Measurements from ENCODE around the gene RRP15. TPM values are rescaled to one million over a fixed set of nuclear protein-coding genes. Genes with fewer than 3 reads are reported as not detected.

Gene RRP15
- total RNA-seq, 1 donor from 2014 or later = 15.8 TPM

- no peaks in the 10 kb centered on the region for H3F3A ChIP-seq (ENCODE audit: low read depth)
- H3K9ac ChIP-seq = no peak overlapping the region
- DNase-seq (ENCODE audit: low spot score) = no peak
- H3K9me3 ChIP-seq (ENCODE audit: low read depth) = no peaks in the 10 kb centered on the region
- Mint-ChIP-seq H3K4me1 (peaks cover 6% of the 10 kb centered on the region), H3K9me3 (peaks cover 2% of the 10 kb centered on the region), H3K36me3 (no peaks in the 10 kb centered on the region), H3K4me3 (no peak overlapping the region), H3K27me3 (ENCODE audit: insufficient read depth, low read depth) (peaks cover 2% of the 10 kb centered on the region), H3K27ac (no peak overlapping the region)
- no peaks in the 10 kb centered on the region for H3K4me1 ChIP-seq
- H2AFZ ChIP-seq (replicated peaks) = no peak overlapping the region
- no peaks in the 10 kb centered on the region for H3K36me3 ChIP-seq
- no peak overlapping the region for H3K4me3 ChIP-seq
- no peak overlapping the region for H3K4me2 ChIP-seq
- H3K27me3 ChIP-seq = no peaks in the 10 kb centered on the region
- no peaks in the 10 kb centered on the region for H4K20me1 ChIP-seq (ENCODE audit: low read depth)
- no peak for TF ChIP-seq EZH2 (IDR thresholded peaks at IDR 0.05)
- H3K27ac ChIP-seq = no peak overlapping the region
- no peaks in the 10 kb centered on the region for H3K79me2 ChIP-seq (ENCODE audit: low read depth)
Measured at GRCh38 chr1:218368686-218369085, 83.6 kb downstream of the RRP15 start.

GRCh38 chr1:218369688-218370511, 84.8 kb downstream of the RRP15 start:
- DNase-seq (ENCODE audit: low spot score) = no peak
- no peaks in the 10 kb centered on the region for H3K9me3 ChIP-seq (ENCODE audit: low read depth)
- no peak overlapping the region for H3K4me2 ChIP-seq
- no peaks in the 10 kb centered on the region for H3F3A ChIP-seq (ENCODE audit: low read depth)
- no peaks in the 10 kb centered on the region for H3K36me3 ChIP-seq
- H3K9me3 Mint-ChIP-seq = peaks cover 2% of the 10 kb centered on the region
- no peaks in the 10 kb centered on the region for H3K27me3 ChIP-seq
- no peaks in the 10 kb centered on the region for H3K4me1 ChIP-seq
- H3K27ac ChIP-seq = no peak overlapping the region
- no peaks in the 10 kb centered on the region for H3K36me3 Mint-ChIP-seq
- no peak overlapping the region for H3K9ac ChIP-seq
- no peak overlapping the region for H3K4me3 Mint-ChIP-seq
- no peaks in the 10 kb centered on the region for H3K79me2 ChIP-seq (ENCODE audit: low read depth)
- H2AFZ ChIP-seq (replicated peaks) = no peak overlapping the region
- TF ChIP-seq CTCF (IDR thresholded peaks at IDR 0.05) = no peak
- no peak for TF ChIP-seq EZH2 (IDR thresholded peaks at IDR 0.05)
- TF ChIP-seq EZH2phosphoT487 (IDR thresholded peaks at IDR 0.05) = no peak
- peaks cover 18% of the 10 kb centered on the region for H3K4me1 Mint-ChIP-seq
- peaks cover 2% of the 10 kb centered on the region for H3K27me3 Mint-ChIP-seq (ENCODE audit: insufficient read depth, low read depth)
- H3K4me3 ChIP-seq = no peak overlapping the region
- H3K27ac Mint-ChIP-seq = no peak overlapping the region
- no peaks in the 10 kb centered on the region for H4K20me1 ChIP-seq (ENCODE audit: low read depth)

- no peaks in the 10 kb centered on the region for H3K4me1 ChIP-seq
- H3K4me1 Mint-ChIP-seq = peaks cover 20% of the 10 kb centered on the region
Measured at GRCh38 chr1:218371927-218372672, 87.0 kb downstream of the RRP15 start.

More at GRCh38 chr1:218371927-218372672, 87.0 kb downstream of the RRP15 start:
- no peaks in the 10 kb centered on the region for H3F3A ChIP-seq (ENCODE audit: low read depth)
- H3K4me2 ChIP-seq = no peak overlapping the region
- H3K79me2 ChIP-seq (ENCODE audit: low read depth) = no peaks in the 10 kb centered on the region
- no peaks in the 10 kb centered on the region for H4K20me1 ChIP-seq (ENCODE audit: low read depth)
- no peak overlapping the region for H3K4me3 ChIP-seq
- no peak for DNase-seq (ENCODE audit: low spot score)
- no peak overlapping the region for H2AFZ ChIP-seq (replicated peaks)
- H3K36me3 ChIP-seq = no peaks in the 10 kb centered on the region
- no peaks in the 10 kb centered on the region for H3K27me3 ChIP-seq
- peak overlapping the region; percentile 32 for H3K27ac Mint-ChIP-seq
- H3K9me3 ChIP-seq (ENCODE audit: low read depth) = no peaks in the 10 kb centered on the region
- no peak overlapping the region for H3K27ac ChIP-seq
- H3K9me3 Mint-ChIP-seq = peaks cover 2% of the 10 kb centered on the region
- H3K4me3 Mint-ChIP-seq = no peak overlapping the region
- no peaks in the 10 kb centered on the region for H3K36me3 Mint-ChIP-seq
- TF ChIP-seq EZH2phosphoT487 (IDR thresholded peaks at IDR 0.05) (no peak), CTCF (IDR thresholded peaks at IDR 0.05) (no peak), EZH2 (IDR thresholded peaks at IDR 0.05) (no peak)
- H3K27me3 Mint-ChIP-seq (ENCODE audit: insufficient read depth, low read depth) = peaks cover 2% of the 10 kb centered on the region
- H3K9ac ChIP-seq = no peak overlapping the region

All from neural progenitor cell (in vitro differentiated cells).